ENCODE results near the gene ZNF200.

DNA sequence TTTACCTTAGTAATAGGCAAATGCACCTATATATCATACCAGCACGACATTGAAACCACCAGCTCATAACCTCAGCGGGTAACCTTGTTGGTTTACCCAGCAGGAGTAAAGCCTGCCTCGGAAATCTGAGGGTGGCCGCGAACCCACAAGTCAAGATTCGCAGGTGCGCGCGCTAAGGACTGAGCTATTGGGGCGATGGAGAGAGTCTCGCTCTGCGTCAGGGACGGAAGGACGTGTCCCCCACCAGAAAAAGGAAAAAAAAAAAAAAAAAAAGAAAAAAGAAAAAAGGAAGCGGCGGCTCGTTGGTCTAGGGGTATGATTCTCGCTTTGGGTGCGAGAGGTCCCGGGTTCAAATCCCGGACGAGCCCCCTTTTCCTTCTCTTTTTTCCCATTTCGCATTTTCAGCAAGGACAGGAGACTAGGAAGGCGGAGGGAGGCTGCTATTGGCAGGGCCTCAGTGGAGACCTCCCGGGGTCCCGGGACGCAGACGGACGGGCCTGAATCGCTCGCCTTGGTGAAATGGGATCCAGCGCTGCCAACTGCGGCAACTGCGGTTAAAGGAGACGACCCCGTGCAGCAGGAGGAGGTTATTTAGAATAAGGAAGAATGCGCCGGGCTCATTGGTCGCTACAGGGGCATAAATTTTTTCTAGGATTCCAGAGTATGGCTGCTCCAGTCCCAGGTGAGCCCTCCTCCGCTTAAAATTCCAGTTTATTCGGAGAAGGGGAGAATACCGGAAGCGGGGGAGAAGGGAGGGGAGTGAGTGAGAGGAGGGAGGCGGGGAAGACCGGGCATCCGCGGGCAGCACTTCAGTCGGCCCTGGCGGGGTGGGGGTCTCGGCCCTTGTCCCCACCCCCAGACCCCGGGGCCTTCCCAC, 46.9 kb downstream of the ZNF200 start, which contains the start of gene OR1F1:
- no peak for TF ChIP-seq POLR2A (IDR thresholded peaks at IDR 0.05)
- TF ChIP-seq, protein P1, sequence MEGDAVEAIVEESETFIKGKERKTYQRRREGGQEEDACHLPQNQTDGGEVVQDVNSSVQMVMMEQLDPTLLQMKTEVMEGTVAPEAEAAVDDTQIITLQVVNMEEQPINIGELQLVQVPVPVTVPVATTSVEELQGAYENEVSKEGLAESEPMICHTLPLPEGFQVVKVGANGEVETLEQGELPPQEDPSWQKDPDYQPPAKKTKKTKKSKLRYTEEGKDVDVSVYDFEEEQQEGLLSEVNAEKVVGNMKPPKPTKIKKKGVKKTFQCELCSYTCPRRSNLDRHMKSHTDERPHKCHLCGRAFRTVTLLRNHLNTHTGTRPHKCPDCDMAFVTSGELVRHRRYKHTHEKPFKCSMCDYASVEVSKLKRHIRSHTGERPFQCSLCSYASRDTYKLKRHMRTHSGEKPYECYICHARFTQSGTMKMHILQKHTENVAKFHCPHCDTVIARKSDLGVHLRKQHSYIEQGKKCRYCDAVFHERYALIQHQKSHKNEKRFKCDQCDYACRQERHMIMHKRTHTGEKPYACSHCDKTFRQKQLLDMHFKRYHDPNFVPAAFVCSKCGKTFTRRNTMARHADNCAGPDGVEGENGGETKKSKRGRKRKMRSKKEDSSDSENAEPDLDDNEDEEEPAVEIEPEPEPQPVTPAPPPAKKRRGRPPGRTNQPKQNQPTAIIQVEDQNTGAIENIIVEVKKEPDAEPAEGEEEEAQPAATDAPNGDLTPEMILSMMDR (IDR thresholded peaks at IDR 0.05), result no peak
